ENCODE data around the gene TAS1R3.

TAS1R3 gene

DNA sequence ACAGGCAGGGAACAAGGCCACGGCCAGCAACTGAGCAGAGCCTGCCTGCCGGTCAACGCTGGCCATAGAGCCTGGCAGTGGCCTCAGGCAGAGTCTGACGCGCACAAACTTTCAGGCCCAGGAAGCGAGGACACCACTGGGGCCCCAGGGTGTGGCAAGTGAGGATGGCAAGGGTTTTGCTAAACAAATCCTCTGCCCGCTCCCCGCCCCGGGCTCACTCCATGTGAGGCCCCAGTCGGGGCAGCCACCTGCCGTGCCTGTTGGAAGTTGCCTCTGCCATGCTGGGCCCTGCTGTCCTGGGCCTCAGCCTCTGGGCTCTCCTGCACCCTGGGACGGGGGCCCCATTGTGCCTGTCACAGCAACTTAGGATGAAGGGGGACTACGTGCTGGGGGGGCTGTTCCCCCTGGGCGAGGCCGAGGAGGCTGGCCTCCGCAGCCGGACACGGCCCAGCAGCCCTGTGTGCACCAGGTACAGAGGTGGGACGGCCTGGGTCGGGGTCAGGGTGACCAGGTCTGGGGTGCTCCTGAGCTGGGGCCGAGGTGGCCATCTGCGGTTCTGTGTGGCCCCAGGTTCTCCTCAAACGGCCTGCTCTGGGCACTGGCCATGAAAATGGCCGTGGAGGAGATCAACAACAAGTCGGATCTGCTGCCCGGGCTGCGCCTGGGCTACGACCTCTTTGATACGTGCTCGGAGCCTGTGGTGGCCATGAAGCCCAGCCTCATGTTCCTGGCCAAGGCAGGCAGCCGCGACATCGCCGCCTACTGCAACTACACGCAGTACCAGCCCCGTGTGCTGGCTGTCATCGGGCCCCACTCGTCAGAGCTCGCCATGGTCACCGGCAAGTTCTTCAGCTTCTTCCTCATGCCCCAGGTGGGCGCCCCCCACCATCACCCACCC, at the start of gene TAS1R3:
TAS1R3 (plus strand) TSS at position 213 of the 898 bp plus-strand sequence; CDS start at position 279, 66 bp downstream.
- DNase-seq: no peak
- TF ChIP-seq GATA1 (IDR thresholded peaks at IDR 0.05; ENCODE audit: low read depth, low read length): no peak
- no peak for TF ChIP-seq POLR2A (IDR thresholded peaks at IDR 0.05; ENCODE audit: low read length)

- TF ChIP-seq POLR2A (IDR thresholded peaks at IDR 0.05; ENCODE audit: low read length): no peak
- no peak for TF ChIP-seq GATA1 (IDR thresholded peaks at IDR 0.05; ENCODE audit: low read depth, low read length)
- no peak for DNase-seq
Observed at GRCh38 chr1:1281533-1282321, 49.4 kb upstream of the TAS1R3 start.

DNA sequence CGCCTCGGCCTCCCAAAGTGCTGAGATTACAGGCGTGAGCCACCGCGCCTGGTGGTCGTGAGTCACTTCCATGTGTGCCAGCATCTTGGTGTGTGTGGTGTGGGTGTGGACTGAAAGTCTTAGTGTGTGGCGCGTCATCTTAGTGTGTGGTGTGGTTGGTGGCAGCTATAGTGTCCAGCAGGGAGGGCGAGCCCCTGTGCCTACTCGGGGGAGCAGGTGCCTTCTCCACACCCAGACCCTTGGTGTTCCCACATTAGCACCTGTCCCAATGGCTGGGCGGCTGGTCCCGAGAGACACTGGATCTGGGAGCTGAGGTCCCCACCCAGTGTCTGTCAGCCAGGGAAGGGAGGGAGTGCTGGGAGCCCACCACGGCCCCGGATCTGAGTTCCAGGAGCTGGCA, 48.1 kb upstream of the TAS1R3 start:
- no peak for TF ChIP-seq POLR2A (IDR thresholded peaks at IDR 0.05; ENCODE audit: low read length)
- no peak for TF ChIP-seq GATA1 (IDR thresholded peaks at IDR 0.05; ENCODE audit: low read depth, low read length)
- DNase-seq: no peak

GRCh38 chr1:1283821-1284220, 47.3 kb upstream of the TAS1R3 start:
- DNase-seq: peak; percentile 14 to 42
- no peak for TF ChIP-seq GATA1 (IDR thresholded peaks at IDR 0.05; ENCODE audit: low read depth, low read length)
- no peak for TF ChIP-seq POLR2A (IDR thresholded peaks at IDR 0.05; ENCODE audit: low read length)

DNA sequence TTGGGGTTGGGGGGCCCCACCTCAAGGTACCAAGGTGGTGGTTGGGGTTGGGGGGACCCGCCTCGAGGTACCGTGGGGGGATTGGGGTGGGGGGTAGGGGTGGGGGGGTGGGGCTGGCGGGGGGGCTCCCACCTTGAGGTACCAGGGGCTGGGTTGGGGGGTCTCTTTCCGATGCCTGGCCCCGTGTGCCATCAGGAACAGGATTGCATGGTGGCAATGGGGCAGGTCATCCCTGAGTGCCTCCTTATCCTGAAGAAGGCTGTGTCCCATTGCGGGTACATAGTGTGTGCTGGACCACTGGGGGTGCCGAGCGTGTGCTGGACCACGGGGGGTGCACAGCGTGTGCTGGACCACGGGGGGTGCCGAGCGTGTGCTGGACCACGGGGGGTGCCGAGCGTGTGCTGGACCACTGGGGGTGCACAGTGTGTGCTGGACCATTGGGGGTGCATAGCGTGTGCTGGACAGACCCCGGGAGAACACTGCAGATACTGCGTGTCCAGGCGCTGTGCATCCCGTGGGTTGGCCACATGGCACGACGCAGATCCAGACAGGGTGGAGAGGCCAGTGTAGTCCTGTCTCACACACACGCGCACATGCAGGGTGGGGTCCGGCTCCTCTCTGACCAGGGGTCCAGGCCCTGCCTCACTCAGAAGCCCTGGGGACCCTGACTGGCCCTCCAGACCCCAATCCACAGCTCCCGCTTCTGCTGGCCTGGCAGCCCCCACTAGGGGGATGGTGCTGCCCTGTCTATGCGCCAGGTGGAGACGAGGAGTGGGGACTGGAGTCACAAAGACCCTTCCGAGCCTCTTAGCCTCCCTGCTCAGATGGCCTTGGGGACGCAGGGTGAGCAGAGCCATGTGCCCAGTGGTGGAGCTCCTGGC, 46.6 kb upstream of the TAS1R3 start:
- no peak for TF ChIP-seq POLR2A (IDR thresholded peaks at IDR 0.05; ENCODE audit: low read length)
- TF ChIP-seq GATA1 (IDR thresholded peaks at IDR 0.05; ENCODE audit: low read depth, low read length): no peak
- DNase-seq: no peak

DNA sequence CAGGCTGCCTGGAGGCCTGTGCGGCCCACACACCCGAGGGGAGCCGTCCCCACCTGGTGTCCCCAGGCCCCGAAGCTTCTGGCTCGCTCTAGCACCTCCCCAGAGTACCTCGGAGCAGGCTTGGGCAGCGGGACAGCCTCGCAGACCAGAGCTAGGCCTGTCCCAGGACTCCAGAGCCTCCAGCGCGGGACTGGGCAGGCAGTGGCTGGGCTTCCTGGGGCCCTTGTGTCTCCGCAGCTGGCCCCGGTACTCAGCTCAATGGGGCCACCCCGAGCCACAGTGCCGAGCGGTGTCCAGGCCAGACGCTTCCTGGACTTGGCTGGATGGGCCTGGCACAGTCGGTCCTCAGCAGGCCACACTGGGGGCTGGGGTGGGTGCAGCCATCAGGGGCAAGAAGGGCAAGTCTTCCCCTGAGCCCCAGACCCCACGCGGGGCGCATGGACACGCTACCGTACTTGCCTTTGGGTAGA, 45.9 kb upstream of the TAS1R3 start:
- TF ChIP-seq GATA1 (IDR thresholded peaks at IDR 0.05; ENCODE audit: low read depth, low read length) (no peak), POLR2A (IDR thresholded peaks at IDR 0.05; ENCODE audit: low read length) (no peak)
- DNase-seq: no peak

DNA sequence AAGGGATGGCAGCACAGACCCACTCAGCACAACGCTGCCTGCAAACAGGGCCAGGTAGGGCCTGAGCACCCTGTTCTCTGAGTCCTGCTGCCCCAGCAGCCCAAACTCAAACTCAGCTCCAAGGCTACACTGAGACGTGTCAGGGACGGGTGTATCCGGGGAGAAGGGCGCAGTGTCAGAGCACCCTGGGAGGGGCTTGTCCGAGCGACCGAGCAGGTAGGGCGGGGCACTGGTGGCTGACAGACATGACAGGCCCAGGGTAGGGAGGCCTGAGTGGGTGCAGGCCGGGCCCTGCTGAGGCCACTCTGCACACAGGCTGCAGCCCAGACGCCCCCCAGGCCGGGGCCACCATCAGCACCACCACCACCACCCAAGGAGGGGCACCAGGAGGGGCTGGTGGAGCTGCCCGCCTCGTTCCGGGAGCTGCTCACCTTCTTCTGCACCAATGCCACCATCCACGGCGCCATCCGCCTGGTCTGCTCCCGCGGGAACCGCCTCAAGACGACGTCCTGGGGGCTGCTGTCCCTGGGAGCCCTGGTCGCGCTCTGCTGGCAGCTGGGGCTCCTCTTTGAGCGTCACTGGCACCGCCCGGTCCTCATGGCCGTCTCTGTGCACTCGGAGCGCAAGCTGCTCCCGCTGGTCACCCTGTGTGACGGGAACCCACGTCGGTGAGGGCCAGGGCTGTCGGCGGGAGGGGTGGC, 45.3 kb upstream of the TAS1R3 start:
- DNase-seq: no peak
- TF ChIP-seq GATA1 (IDR thresholded peaks at IDR 0.05; ENCODE audit: low read depth, low read length) (no peak), POLR2A (IDR thresholded peaks at IDR 0.05; ENCODE audit: low read length) (no peak)

DNA sequence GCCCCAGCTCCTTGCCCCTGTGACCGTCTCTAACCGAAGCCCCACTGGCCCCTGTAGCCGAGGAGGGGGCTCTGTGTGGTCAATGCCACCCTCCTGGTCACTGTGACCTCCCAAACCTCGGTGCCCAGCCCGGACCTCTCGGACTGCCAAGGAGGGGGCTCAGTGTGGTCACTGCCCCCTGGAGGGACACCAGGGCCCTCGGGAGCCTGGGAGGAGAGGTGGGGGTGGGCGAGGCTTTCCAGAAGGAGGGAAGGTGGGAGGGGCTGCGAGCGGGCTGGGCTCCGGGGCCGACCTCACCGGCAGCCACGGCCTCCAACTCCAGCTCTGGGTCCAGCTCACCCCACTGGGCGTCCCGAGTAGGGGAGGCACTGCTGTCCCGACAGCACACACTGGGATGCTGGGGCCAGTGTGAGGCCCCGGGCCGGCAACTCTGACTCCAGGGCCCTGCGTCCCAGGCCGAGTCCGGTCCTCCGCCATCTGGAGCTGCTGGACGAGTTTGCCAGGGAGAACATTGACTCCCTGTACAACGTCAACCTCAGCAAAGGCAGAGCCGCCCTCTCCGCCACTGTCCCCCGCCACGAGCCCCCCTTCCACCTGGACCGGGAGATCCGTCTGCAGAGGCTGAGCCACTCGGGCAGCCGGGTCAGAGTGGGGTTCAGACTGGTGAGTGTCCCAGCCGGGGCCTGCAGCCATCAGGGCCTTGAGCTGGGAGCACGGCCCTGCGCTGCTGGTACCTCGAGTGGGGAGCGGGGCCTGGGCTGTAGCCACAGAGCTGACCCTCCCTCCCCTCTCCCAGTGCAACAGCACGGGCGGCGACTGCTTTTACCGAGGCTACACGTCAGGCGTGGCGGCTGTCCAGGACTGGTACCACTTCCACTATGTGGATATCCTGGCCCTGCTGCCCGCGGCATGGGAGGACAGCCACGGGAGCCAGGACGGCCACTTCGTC, 44.5 kb upstream of the TAS1R3 start:
- DNase-seq: no peak

DNA sequence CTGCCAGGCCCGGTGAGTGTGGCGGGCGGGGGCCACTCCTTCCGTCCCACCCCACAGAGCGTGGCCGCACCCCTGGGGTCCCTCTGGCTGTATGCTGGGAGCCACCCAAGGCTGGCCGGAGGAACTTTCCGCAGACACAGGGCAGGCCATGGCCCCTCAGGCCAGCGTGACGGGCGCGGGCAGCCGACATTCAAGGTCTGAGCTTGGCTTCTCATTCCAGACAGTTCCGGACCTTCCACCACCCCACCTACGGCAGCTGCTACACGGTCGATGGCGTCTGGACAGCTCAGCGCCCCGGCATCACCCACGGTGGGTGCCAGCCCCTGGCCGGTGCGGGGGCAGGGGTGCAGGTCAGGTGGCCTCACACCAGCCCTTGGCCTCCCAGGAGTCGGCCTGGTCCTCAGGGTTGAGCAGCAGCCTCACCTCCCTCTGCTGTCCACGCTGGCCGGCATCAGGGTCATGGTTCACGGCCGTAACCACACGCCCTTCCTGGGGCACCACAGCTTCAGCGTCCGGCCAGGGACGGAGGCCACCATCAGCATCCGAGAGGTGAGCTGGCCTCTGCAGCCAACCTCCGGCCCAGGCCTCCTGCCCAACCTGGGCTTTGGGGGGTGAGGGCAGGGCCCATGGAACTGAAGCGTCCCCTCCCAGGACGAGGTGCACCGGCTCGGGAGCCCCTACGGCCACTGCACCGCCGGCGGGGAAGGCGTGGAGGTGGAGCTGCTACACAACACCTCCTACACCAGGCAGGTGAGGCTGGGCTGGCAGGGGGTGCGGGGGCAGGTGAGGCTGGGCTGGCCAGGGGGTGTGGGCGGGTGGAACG, 43.6 kb upstream of the TAS1R3 start:
- DNase-seq: no peak
- no peak for TF ChIP-seq GATA1 (IDR thresholded peaks at IDR 0.05; ENCODE audit: low read depth, low read length)
- TF ChIP-seq POLR2A (IDR thresholded peaks at IDR 0.05; ENCODE audit: low read length): no peak

More for the DNA sequence above, 44.5 kb upstream of the TAS1R3 start:
- TF ChIP-seq GATA1 (IDR thresholded peaks at IDR 0.05; ENCODE audit: low read depth, low read length): no peak
- TF ChIP-seq POLR2A (IDR thresholded peaks at IDR 0.05; ENCODE audit: low read length): no peak

DNA sequence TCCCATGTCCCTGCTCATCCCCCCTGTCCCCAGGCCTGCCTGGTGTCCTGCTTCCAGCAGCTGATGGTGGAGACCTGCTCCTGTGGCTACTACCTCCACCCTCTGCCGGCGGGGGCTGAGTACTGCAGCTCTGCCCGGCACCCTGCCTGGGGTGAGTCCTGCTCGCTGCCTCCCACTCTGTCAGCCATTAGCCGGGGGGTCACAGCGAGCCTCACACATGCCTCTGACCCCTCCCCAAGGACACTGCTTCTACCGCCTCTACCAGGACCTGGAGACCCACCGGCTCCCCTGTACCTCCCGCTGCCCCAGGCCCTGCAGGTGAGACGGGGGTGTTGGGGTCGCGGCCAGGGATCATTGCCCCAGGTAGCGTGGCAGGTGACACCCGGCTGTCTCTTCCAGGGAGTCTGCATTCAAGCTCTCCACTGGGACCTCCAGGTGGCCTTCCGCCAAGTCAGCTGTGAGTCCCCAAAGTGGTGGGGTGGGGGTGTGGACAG, 40.8 kb upstream of the TAS1R3 start:
- peak; percentile 67 to 77 for DNase-seq
- TF ChIP-seq POLR2A (IDR thresholded peaks at IDR 0.05; ENCODE audit: low read length): no peak
- TF ChIP-seq GATA1 (IDR thresholded peaks at IDR 0.05; ENCODE audit: low read depth, low read length): no peak

DNA sequence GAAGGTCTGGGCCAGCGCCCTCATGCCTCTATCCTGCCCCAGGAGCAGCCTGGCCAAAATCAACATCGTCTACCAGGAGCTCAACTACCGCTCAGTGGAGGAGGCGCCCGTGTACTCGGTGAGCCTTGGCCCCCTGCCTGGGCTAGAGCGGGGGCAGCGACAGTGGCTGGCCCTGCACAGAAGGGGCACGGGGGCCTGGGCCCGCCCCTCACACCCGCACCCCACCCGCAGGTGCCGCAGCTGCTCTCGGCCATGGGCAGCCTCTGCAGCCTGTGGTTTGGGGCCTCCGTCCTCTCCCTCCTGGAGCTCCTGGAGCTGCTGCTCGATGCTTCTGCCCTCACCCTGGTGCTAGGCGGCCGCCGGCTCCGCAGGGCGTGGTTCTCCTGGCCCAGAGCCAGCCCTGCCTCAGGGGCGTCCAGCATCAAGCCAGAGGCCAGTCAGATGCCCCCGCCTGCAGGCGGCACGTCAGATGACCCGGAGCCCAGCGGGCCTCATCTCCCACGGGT, 40.0 kb upstream of the TAS1R3 start:
- peak in 1 of 2 experiments; percentile 27 for DNase-seq
- TF ChIP-seq GATA1 (IDR thresholded peaks at IDR 0.05; ENCODE audit: low read depth, low read length) (no peak), POLR2A (IDR thresholded peaks at IDR 0.05; ENCODE audit: low read length) (no peak)

All from erythroblast (primary cell).